ENCODE data around the gene SNRPE.
"Not testable (repeated sequence)": the region's sequence is repeated elsewhere in the genome, so short reads cannot be mapped to it uniquely, and the experiment has no call there.

The SNRPE gene

DNA sequence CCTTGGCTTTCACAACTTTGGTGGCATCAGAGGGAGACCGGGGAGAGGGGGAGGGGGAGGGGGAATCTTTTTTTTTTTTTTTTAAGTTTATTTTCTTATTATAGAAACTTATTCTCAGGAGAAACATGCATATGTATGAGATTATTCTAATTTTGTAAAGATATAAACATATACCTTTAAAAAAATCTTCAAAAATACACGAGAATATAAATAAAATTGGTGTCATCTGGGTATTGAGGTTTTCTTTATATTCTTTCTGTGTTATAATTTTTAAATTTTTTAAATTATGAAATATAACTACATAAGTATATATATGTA, 18.9 kb upstream of the SNRPE start:
- no peaks in the 10 kb centered on the region for H3K27me3 ChIP-seq (ENCODE audit: control insufficient read depth, insufficient read depth, low read length)
- no peak overlapping the region for H3K9ac ChIP-seq (ENCODE audit: low read depth, low read length)
- no peaks in the 10 kb centered on the region for H3K4me1 ChIP-seq (ENCODE audit: control insufficient read depth, insufficient read depth, low read length)
- no peak overlapping the region for H3K4me3 ChIP-seq (ENCODE audit: low read length)
- no peak overlapping the region for H3K4me2 ChIP-seq (ENCODE audit: low read length)
- no peaks in the 10 kb centered on the region for H3K9me3 ChIP-seq (replicated peaks; ENCODE audit: low read length)
- H3K36me3 ChIP-seq (ENCODE audit: insufficient read depth, low read length) = peaks cover 57% of the 10 kb centered on the region

DNA sequence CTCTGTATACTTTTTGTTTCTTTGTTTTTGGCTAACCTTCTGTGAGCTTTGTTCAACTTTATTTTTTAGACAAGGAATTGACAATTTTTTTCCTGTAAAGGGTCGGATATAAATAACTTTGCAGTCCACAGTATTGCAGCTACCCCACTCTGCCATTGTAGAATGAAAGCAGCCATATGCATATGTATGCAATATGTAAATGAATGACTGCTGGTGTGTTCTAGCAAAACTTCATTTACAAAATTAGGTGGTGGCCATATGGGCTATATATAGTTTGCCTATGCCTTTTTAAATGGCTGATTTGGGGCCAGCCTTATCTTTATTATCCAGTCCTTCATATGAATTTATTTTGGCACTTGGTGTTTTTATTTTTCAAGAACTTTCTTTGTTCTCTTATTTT, 18.0 kb upstream of the SNRPE start:
- no peaks in the 10 kb centered on the region for H3K27me3 ChIP-seq (ENCODE audit: control insufficient read depth, insufficient read depth, low read length)
- H3K9me3 ChIP-seq (replicated peaks; ENCODE audit: low read length) = no peaks in the 10 kb centered on the region
- H3K4me2 ChIP-seq (ENCODE audit: low read length) = no peak overlapping the region
- no peaks in the 10 kb centered on the region for H3K4me1 ChIP-seq (ENCODE audit: control insufficient read depth, insufficient read depth, low read length)
- peaks cover 56% of the 10 kb centered on the region for H3K36me3 ChIP-seq (ENCODE audit: insufficient read depth, low read length)
- H3K4me3 ChIP-seq (ENCODE audit: low read length) = no peak overlapping the region
- H3K9ac ChIP-seq (ENCODE audit: low read depth, low read length) = no peak overlapping the region

DNA sequence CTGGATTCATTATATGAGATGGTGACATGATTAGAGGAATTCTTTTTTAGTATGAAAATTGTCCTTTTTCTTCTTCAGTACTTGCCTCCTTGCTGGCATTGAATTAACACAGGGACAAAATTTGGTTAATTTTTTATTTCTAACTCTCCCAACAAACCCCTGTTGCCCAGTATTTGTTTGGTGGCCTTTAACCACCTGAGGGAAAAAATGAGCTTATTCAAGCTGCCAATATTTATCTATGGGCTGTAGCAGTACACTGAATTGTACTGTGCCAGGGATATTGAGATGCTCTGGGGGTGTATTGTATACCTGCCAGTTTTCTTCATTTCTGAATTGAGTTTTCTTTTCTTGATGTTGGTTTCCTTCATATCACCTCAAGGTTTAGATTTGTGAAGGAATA, 8.3 kb upstream of the SNRPE start:
- H3K4me1 ChIP-seq (ENCODE audit: control insufficient read depth, insufficient read depth, low read length); H3K9ac ChIP-seq (ENCODE audit: low read depth, low read length); H3K9me3 ChIP-seq (replicated peaks; ENCODE audit: low read length); H3K4me3 ChIP-seq (ENCODE audit: low read length); H3K4me2 ChIP-seq (ENCODE audit: low read length); H3K27me3 ChIP-seq (ENCODE audit: control insufficient read depth, insufficient read depth, low read length): not testable (repeated sequence)
- H3K36me3 ChIP-seq (ENCODE audit: insufficient read depth, low read length) = peaks cover 68% of the 10 kb centered on the region

- no peaks in the 10 kb centered on the region for H3K27me3 ChIP-seq (ENCODE audit: control insufficient read depth, insufficient read depth, low read length)
- H3K4me2 ChIP-seq (ENCODE audit: low read length) = peak overlapping the region; percentile 65
- H3K9me3 ChIP-seq (replicated peaks; ENCODE audit: low read length) = no peaks in the 10 kb centered on the region
- H3K4me1 ChIP-seq (ENCODE audit: control insufficient read depth, insufficient read depth, low read length) = peaks cover 26% of the 10 kb centered on the region
- no peak overlapping the region for H3K4me3 ChIP-seq (ENCODE audit: low read length)
- no peak overlapping the region for H3K9ac ChIP-seq (ENCODE audit: low read depth, low read length)
- H3K36me3 ChIP-seq (ENCODE audit: insufficient read depth, low read length) = peaks cover 34% of the 10 kb centered on the region
Measured at GRCh38 chr1:203858055-203858454, 3.3 kb upstream of the SNRPE start.

DNA sequence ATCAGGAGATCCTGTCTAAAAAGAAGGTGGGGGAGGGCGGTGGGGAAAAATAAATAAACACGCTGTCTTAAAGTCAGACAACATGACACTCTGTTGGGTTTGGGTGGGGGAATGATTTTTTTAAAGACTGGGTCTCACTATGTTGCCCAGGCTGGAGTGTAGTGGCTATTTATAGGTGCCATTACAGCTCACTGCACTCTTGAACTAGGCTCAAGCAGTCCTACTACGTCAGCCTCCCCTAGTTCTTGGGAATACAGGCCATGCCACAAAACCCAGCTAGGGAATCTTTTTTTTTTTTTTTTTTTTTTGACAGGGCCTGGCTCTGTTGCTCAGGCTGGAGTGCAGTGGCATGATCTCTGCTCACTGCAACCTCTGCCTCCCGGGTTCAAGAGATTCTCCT, 2.4 kb upstream of the SNRPE start:
- no peaks in the 10 kb centered on the region for H3K9me3 ChIP-seq (replicated peaks; ENCODE audit: low read length)
- no peaks in the 10 kb centered on the region for H3K27me3 ChIP-seq (ENCODE audit: control insufficient read depth, insufficient read depth, low read length)
- H3K4me1 ChIP-seq (ENCODE audit: control insufficient read depth, insufficient read depth, low read length) = peaks cover 26% of the 10 kb centered on the region
- H3K36me3 ChIP-seq (ENCODE audit: insufficient read depth, low read length) = peaks cover 29% of the 10 kb centered on the region
- peak overlapping the region; percentile 65 for H3K9ac ChIP-seq (ENCODE audit: low read depth, low read length)
- H3K4me2 ChIP-seq (ENCODE audit: low read length) = peak overlapping the region; percentile 38
- no peak overlapping the region for H3K4me3 ChIP-seq (ENCODE audit: low read length)

DNA sequence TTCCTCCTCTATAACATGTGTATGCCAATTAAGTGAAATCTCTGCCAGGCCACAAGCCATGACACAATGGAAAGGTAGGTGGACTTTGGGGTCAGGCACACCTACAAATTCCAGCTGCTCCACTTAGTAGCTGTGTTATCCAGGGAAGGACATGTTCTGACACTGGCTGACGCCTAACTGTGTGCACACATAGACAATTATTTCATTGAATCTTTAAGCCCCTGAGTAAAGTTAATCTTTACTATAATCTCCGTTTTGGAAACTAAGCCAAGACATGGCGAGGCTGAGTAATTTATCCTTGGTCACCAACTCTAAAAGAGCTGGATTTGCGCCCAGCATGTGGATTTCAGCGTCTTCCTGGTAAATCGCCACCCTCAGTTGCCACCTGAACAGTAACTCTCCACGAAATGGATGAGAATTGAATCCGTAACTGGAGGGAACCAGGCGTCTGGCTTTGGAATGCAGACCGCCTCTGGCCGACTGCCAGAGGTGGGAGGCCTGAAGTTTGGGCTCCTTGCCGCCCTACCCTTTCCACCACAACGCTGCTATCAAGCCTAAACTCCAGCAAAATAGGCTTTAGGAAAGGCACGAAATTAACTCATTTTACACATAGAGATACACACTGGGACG, 888 bp upstream of the SNRPE start:
- H3K27me3 ChIP-seq (ENCODE audit: control insufficient read depth, insufficient read depth, low read length) = no peaks in the 10 kb centered on the region
- peak overlapping the region; percentile 53 for H3K9ac ChIP-seq (ENCODE audit: low read depth, low read length)
- peak overlapping the region; percentile 74 for H3K4me2 ChIP-seq (ENCODE audit: low read length)
- H3K36me3 ChIP-seq (ENCODE audit: insufficient read depth, low read length) = peaks cover 27% of the 10 kb centered on the region
- H3K9me3 ChIP-seq (replicated peaks; ENCODE audit: low read length) = no peaks in the 10 kb centered on the region
- H3K4me1 ChIP-seq (ENCODE audit: control insufficient read depth, insufficient read depth, low read length) = peaks cover 26% of the 10 kb centered on the region
- peak overlapping the region; percentile 56 for H3K4me3 ChIP-seq (ENCODE audit: low read length)

- peaks cover under 1% of the 10 kb centered on the region for H3K4me1 ChIP-seq (ENCODE audit: control insufficient read depth, insufficient read depth, low read length)
- peaks cover 49% of the 10 kb centered on the region for H3K36me3 ChIP-seq (ENCODE audit: insufficient read depth, low read length)
- no peak overlapping the region for H3K4me2 ChIP-seq (ENCODE audit: low read length)
- H3K9ac ChIP-seq (ENCODE audit: low read depth, low read length) = no peak overlapping the region
- no peaks in the 10 kb centered on the region for H3K27me3 ChIP-seq (ENCODE audit: control insufficient read depth, insufficient read depth, low read length)
- no peak overlapping the region for H3K4me3 ChIP-seq (ENCODE audit: low read length)
- H3K9me3 ChIP-seq (replicated peaks; ENCODE audit: low read length) = no peaks in the 10 kb centered on the region
Measured at GRCh38 chr1:203867802-203868201, 6.4 kb downstream of the SNRPE start.

DNA sequence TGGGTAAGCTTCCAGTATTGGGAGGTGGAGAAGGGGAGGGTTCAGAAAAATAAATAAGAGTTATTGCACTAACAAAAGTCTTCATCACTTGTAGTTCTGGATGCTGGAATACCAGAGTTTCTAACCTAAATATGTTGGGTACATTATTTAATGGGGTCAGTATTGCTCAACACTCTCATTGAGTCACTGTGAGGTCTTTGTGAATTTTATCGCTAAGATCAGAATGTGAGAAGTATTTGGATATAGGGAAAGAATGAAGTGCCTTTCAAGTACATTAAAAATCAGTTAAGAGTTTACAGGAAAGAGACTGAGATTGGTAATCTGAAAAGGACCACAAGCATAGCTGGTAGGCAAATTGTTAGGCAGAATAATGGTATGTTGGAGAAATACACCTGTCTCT, 8.8 kb downstream of the SNRPE start:
- H3K9me3 ChIP-seq (replicated peaks; ENCODE audit: low read length) = no peaks in the 10 kb centered on the region
- peaks cover 41% of the 10 kb centered on the region for H3K36me3 ChIP-seq (ENCODE audit: insufficient read depth, low read length)
- H3K4me1 ChIP-seq (ENCODE audit: control insufficient read depth, insufficient read depth, low read length) = no peaks in the 10 kb centered on the region
- H3K4me3 ChIP-seq (ENCODE audit: low read length) = no peak overlapping the region
- H3K4me2 ChIP-seq (ENCODE audit: low read length) = no peak overlapping the region
- H3K9ac ChIP-seq (ENCODE audit: low read depth, low read length) = no peak overlapping the region
- no peaks in the 10 kb centered on the region for H3K27me3 ChIP-seq (ENCODE audit: control insufficient read depth, insufficient read depth, low read length)

DNA sequence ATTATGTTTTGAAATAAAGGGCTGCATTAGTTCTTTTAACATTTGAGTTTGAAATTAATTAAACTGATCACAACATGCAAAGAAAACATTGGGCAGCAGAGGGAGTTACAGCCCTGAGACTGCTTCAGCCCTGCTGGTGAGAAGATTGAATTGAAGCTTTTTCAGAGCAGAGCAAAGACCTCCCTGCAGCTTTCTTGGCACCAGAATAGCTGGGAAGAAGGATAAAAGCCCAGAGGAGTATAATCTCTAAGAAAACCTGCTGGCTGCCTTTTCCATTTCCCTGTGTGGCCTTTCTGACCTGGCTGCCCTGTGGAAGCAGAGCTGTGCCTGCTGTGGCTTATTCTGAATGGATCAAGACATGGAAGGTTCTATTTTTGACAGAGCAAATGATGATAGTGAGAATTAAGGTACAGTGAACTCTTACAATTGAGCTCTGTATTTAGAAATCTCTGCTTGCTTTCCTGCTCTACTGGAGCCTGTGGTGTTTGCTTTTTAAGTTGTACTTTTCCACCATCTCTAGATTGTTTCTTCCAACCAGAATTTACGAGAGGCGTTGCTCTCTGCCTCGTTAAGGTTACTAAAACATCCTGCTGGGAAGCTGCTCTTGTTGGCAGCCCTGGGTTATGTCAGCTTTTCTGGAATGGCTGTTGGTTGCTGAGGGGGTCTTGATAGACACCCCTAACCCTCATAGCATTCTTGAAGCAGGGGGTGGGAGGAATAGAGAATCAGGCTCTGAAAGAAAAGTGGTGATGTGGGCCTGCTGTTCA, 9.9 kb downstream of the SNRPE start:
- Histone ChIP-seq H3K4me1 (ENCODE audit: control insufficient read depth, insufficient read depth, low read length) (no peaks in the 10 kb centered on the region), H3K27me3 (ENCODE audit: control insufficient read depth, insufficient read depth, low read length) (no peaks in the 10 kb centered on the region), H3K9ac (ENCODE audit: low read depth, low read length) (no peak overlapping the region), H3K4me2 (ENCODE audit: low read length) (no peak overlapping the region), H3K9me3 (replicated peaks; ENCODE audit: low read length) (no peaks in the 10 kb centered on the region), H3K36me3 (ENCODE audit: insufficient read depth, low read length) (peaks cover 31% of the 10 kb centered on the region), H3K4me3 (ENCODE audit: low read length) (no peak overlapping the region)

DNA sequence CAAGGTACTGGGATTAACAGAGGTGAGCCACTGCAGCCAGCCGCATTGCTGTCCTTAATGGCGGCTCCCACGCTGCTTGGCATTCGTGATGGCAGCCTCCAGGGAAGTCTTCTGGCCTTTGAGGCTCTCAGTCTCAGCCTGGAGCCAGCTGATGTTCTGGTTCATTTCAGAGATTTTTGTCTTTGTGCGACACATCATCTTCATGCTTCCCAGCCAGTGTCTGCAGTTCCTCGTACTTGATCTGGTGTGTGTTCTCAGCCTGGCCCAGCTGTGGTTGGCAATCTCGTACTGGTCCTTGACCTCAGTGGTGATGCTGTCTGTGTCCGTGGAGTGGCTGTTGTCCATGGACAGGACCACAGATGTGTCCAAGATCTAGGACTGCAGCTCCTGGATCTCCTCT, 11.7 kb downstream of the SNRPE start:
- Histone ChIP-seq H3K4me2 (ENCODE audit: low read length) (no peak overlapping the region), H3K9ac (ENCODE audit: low read depth, low read length) (no peak overlapping the region), H3K36me3 (ENCODE audit: insufficient read depth, low read length) (peaks cover 26% of the 10 kb centered on the region), H3K4me3 (ENCODE audit: low read length) (no peak overlapping the region), H3K27me3 (ENCODE audit: control insufficient read depth, insufficient read depth, low read length) (no peaks in the 10 kb centered on the region), H3K4me1 (ENCODE audit: control insufficient read depth, insufficient read depth, low read length) (no peaks in the 10 kb centered on the region), H3K9me3 (replicated peaks; ENCODE audit: low read length) (no peaks in the 10 kb centered on the region)

DNA sequence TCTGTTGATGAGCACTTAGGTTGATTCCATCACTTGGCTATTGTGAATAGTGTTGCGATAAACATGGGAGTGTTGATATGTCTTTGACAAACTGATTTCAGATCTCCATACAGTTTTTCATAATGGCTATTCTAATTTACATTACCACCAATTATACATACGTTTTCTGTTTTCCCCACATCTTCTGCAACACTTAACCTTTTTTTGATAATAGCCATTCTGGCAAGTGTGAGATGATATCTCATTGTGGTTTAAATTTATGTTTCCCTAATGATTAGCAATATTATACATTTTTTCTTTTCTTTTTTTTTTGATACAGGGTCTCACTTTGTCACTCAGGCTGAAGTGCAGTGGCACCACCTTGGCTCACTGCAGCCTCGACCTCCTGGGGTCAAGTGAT, 17.0 kb downstream of the SNRPE start:
- Histone ChIP-seq H3K4me2 (ENCODE audit: low read length) (no peak overlapping the region), H3K9me3 (replicated peaks; ENCODE audit: low read length) (no peaks in the 10 kb centered on the region), H3K36me3 (ENCODE audit: insufficient read depth, low read length) (no peaks in the 10 kb centered on the region), H3K4me1 (ENCODE audit: control insufficient read depth, insufficient read depth, low read length) (no peaks in the 10 kb centered on the region), H3K9ac (ENCODE audit: low read depth, low read length) (no peak overlapping the region), H3K4me3 (ENCODE audit: low read length) (no peak overlapping the region), H3K27me3 (ENCODE audit: control insufficient read depth, insufficient read depth, low read length) (no peaks in the 10 kb centered on the region)

GRCh38 chr1:203880606-203881005, 19.2 kb downstream of the SNRPE start:
- no peak overlapping the region for H3K9ac ChIP-seq (ENCODE audit: low read depth, low read length)
- no peaks in the 10 kb centered on the region for H3K36me3 ChIP-seq (ENCODE audit: insufficient read depth, low read length)
- H3K4me2 ChIP-seq (ENCODE audit: low read length) = no peak overlapping the region
- no peaks in the 10 kb centered on the region for H3K9me3 ChIP-seq (replicated peaks; ENCODE audit: low read length)
- no peaks in the 10 kb centered on the region for H3K4me1 ChIP-seq (ENCODE audit: control insufficient read depth, insufficient read depth, low read length)
- H3K4me3 ChIP-seq (ENCODE audit: low read length) = no peak overlapping the region
- H3K27me3 ChIP-seq (ENCODE audit: control insufficient read depth, insufficient read depth, low read length) = no peaks in the 10 kb centered on the region

Measured in skeletal muscle satellite cell (primary cell).